HCT116 (cell line): ENCODE data around the gene C1orf52. TPM values are rescaled to one million over a fixed set of nuclear protein-coding genes. Genes with fewer than 3 reads are reported as not detected.
A peak's percentile ranks its signal among the peaks of the same experiment; 100 is the strongest.

ENCODE experiments used
- ATAC-seq: fragments of 200-7000 bp; cut with Tn5 transposase; 2 replicates; pipeline ENCODE4 v1.9.1; 2020; ENCODE audit warnings: mild to moderate bottlenecking, moderate library complexity
- BruUV-seq: library from RNA; stranded (reverse); fragments of 400-500 nt; replicated peaks from 2 replicates; lab custom pipeline; 2021; lab: Mats Ljungman, UMichigan
- CTCF ChIA-PET: fragments of 300-600 bp; sonication (Branson Sonifier 250); formaldehyde crosslinking; loops from one replicate; lab custom pipeline; 2021; ENCODE audit warnings: antibody characterized with exemption; lab: Charles Lee
- POLR2A ChIA-PET: fragments of 300-600, 350-600 bp; sonication (Branson Sonifier 250); formaldehyde crosslinking; loops from one replicate; lab custom pipeline; 2021; ENCODE audit warnings: antibody characterized with exemption; lab: Charles Lee
- RAD21 ChIA-PET, 2 experiments: fragments of 300-600 bp; sonication (Branson Sonifier 250); formaldehyde crosslinking; loops; one replicate each; lab custom pipeline; 2023; ENCODE audit warnings: low total read pairs in 2 of 2; ENCODE audit not compliant: uncharacterized antibody in 2 of 2, unreplicated experiment in 2 of 2, low non-redundant PET in 1 of 2; lab: Charles Lee
- DNase-seq: peaks from one replicate; pipeline ENCODE4 v3.0.0-alpha.2; 2010; ENCODE audit warnings: low read depth, low spot score
- H2AFZ ChIP-seq: fragments of 200-600 bp; shearing (Covaris generic), sonication (generic); 2 replicates; pipeline ENCODE4 v1.6.1; 2017; ENCODE audit warnings: low read depth, mixed run types, mixed read lengths, antibody characterized with exemption, low read length; ENCODE audit not compliant: poor library complexity, severe bottlenecking
- H3K27ac ChIP-seq: 2 replicates; pipeline ENCODE4 v1.5.1; 2012; ENCODE audit warnings: low read depth, low read length
- H3K27me3 ChIP-seq: fragments of 200-600 bp; sonication (generic); 2 replicates; pipeline ENCODE4 v1.6.1; 2016; ENCODE audit warnings: mixed run types, low read length, mixed read lengths; ENCODE audit not compliant: insufficient read depth
- H3K36me3 ChIP-seq, 2 experiments: fragments of 200-500 bp in 1 of 2; fragments of 200-600 bp in 1 of 2; sonication (Bioruptor generic) in 1 of 2; sonication (generic) in 1 of 2; 2 replicates each; pipeline versions ENCODE4 v1.5.1 to v1.6.1; 2014 to 2016; ENCODE audit warnings: low read length in 2 of 2, inconsistent platforms in 1 of 2, mixed read lengths in 1 of 2, mixed run types in 1 of 2; ENCODE audit not compliant: insufficient read depth in 2 of 2, control insufficient read depth in 1 of 2
- H3K4me1 ChIP-seq, 2 experiments: fragments of 200-600 bp in 1 of 2; sonication (generic) in 1 of 2; 2 replicates each; pipeline versions ENCODE4 v1.5.1 to v1.6.1; 2012 to 2017; ENCODE audit warnings: low read length in 2 of 2, inconsistent platforms in 1 of 2, mild to moderate bottlenecking in 1 of 2, mixed read lengths in 1 of 2, mixed run types in 1 of 2, moderate library complexity in 1 of 2; ENCODE audit not compliant: insufficient read depth in 2 of 2, control insufficient read depth in 1 of 2
- H3K4me2 ChIP-seq: fragments of 200-600 bp; sonication (generic); 2 replicates; pipeline ENCODE4 v1.6.1; 2017; ENCODE audit warnings: mixed run types, low read length, mixed read lengths
- H3K4me3 ChIP-seq, 2 experiments: fragments of 200-600 bp in 1 of 2; sonication (generic) in 1 of 2; replicated peaks in 1 of 2; 2 replicates each; pipeline ENCODE4 v1.5.1; 2011 to 2016; ENCODE audit warnings: low read length in 2 of 2, control low read depth in 1 of 2, low read depth in 1 of 2, mild to moderate bottlenecking in 1 of 2, mixed read lengths in 1 of 2, mixed run types in 1 of 2
- H3K79me2 ChIP-seq: fragments of 200-600 bp; sonication (generic); 2 replicates; pipeline ENCODE4 v1.6.1; 2017; ENCODE audit warnings: mild to moderate bottlenecking, mixed run types, low read length, moderate library complexity, mixed read lengths; ENCODE audit not compliant: insufficient read depth
- H3K9ac ChIP-seq: fragments of 200-600 bp; sonication (generic); 2 replicates; pipeline ENCODE4 v1.6.1; 2016; ENCODE audit warnings: low read length, mixed read lengths
- H3K9me2 ChIP-seq: fragments of 200-600 bp; sonication (generic), shearing (Covaris generic); 2 replicates; pipeline ENCODE4 v1.6.1; 2017; ENCODE audit warnings: mixed run types, mild to moderate bottlenecking, moderate library complexity; ENCODE audit not compliant: insufficient read depth
- H3K9me3 ChIP-seq, 2 experiments: fragments of 200-500 bp in 1 of 2; fragments of 200-600 bp in 1 of 2; sonication (Bioruptor generic) in 1 of 2; sonication (generic) in 1 of 2; 2 replicates each; pipeline ENCODE4 v1.6.1; 2014 to 2017; ENCODE audit warnings: low read length in 2 of 2, mixed read lengths in 2 of 2, inconsistent platforms in 1 of 2, low read depth in 1 of 2, mild to moderate bottlenecking in 1 of 2, mixed run types in 1 of 2, moderate library complexity in 1 of 2; ENCODE audit not compliant: control insufficient read depth in 1 of 2, insufficient read depth in 1 of 2
- H4K20me1 ChIP-seq: fragments of 200-600 bp; sonication (generic), shearing (Covaris generic); 2 replicates; pipeline ENCODE4 v1.6.1; 2017; ENCODE audit warnings: mixed run types, mild to moderate bottlenecking, moderate library complexity; ENCODE audit not compliant: insufficient read depth
- CBX3 ChIP-seq: IDR thresholded peaks from 2 replicates; pipeline ENCODE4 v1.6.1; 2012; ENCODE audit warnings: low read depth
- EGR1 ChIP-seq: IDR thresholded peaks from 2 replicates; pipeline ENCODE4 v1.6.1; 2012; ENCODE audit warnings: low read depth
- ELF1 ChIP-seq: IDR thresholded peaks from 2 replicates; pipeline ENCODE4 v1.6.1; 2012; ENCODE audit warnings: low read depth, borderline replicate concordance
- EZH2phosphoT487 ChIP-seq: fragments of 200-600 bp; IDR thresholded peaks from 2 replicates; pipeline ENCODE4 v1.6.1; 2018; ENCODE audit warnings: antibody characterized with exemption, borderline replicate concordance
- FOSL1 ChIP-seq: IDR thresholded peaks from 2 replicates; pipeline ENCODE4 v1.6.1; 2012; ENCODE audit warnings: low read depth
- JUND ChIP-seq: IDR thresholded peaks from 2 replicates; pipeline ENCODE4 v1.6.1; 2012
- MAX ChIP-seq: IDR thresholded peaks from 2 replicates; pipeline ENCODE4 v1.6.1; 2012
- POLR2A ChIP-seq: IDR thresholded peaks from 2 replicates; pipeline ENCODE4 v1.7.0; 2011; ENCODE audit warnings: borderline replicate concordance; ENCODE audit not compliant: insufficient read depth, insufficient read length; ENCODE audit errors: extremely low read depth
- POLR2AphosphoS5 ChIP-seq: IDR thresholded peaks from 2 replicates; pipeline ENCODE4 v1.6.1; 2011; ENCODE audit warnings: mild to moderate bottlenecking, low read depth, low read length, moderate library complexity
- SIN3A ChIP-seq: IDR thresholded peaks from 2 replicates; pipeline ENCODE4 v1.6.1; 2012; ENCODE audit warnings: low read depth
- SP1 ChIP-seq: IDR thresholded peaks from 2 replicates; pipeline ENCODE4 v1.6.1; 2012; ENCODE audit warnings: low read depth
- SRF ChIP-seq: IDR thresholded peaks from 2 replicates; pipeline ENCODE4 v1.6.1; 2012; ENCODE audit warnings: low read depth
- YY1 ChIP-seq: IDR thresholded peaks from 2 replicates; pipeline ENCODE4 v1.6.1; 2011; ENCODE audit warnings: low read length, low read depth, moderate library complexity, mild to moderate bottlenecking; ENCODE audit not compliant: insufficient replicate concordance; ENCODE audit errors: extremely low read depth
- intact Hi-C: fragments of 100-400 bp; cut with micrococcal nuclease; formaldehyde crosslinking; loops from 2 replicates; pipeline ENCODE4 v1.10.0; 2022
- total RNA-seq: library from RNA; stranded (reverse); gene quantifications from one replicate; pipeline ENCODE4 v1.2.1, GENCODE V29; 2021; ENCODE audit not compliant: unreplicated experiment

The C1orf52 gene
- total RNA-seq, 1 experiment from 2014 or later = 23.3 TPM

GRCh38 chr1:85276215-85276977 lies 16.9 kb upstream of the C1orf52 start, which contains the start of gene BCL10:
Gene BCL10, minus strand, starts transcription at chr1:85276632. Its CDS starts 280 bp downstream, at chr1:85276352.
- no TSS peak for BruUV-seq
- Histone ChIP-seq H3K27me3 (no peaks in the 10 kb centered on the region), H2AFZ (no peak within 1 kb of the TSS), H3K36me3 (no peaks in the 10 kb centered on the region), H3K4me1 (peaks cover 16 to 46% of the 10 kb centered on the region in 2 experiments), H3K9me3 (no peaks in the 10 kb centered on the region), H3K4me2 (peak within 1 kb of the TSS; percentile 87), H3K9ac (peak within 1 kb of the TSS; percentile 75), H3K79me2 (peaks cover 48% of the 10 kb centered on the region), H3K9me2 (no peaks in the 10 kb centered on the region), H4K20me1 (no peaks in the 10 kb centered on the region), H3K27ac (peak within 1 kb of the TSS; percentile 67), H3K4me3 (peak within 1 kb of the TSS; percentile 67 to 70)
- ChIA-PET CTCF (interaction anchor here (0.5 to 3.0 kb wide), 9 partner anchors 12 to 418 kb away, joined by 3 to 24 read pairs (median 3); partner anchors contain the start of gene C1orf52), POLR2A (interaction anchor here (0.6 to 2.0 kb wide), 11 partner anchors 8 to 305 kb away, joined by 3 to 9 read pairs (median 4); partner anchors contain the start of genes C1orf52 and CCN1), RAD21 (interaction anchor here (0.7 to 1.5 kb wide), 3 partner anchors 17 to 332 kb away, joined by 3 to 6 read pairs (median 4); partner anchors contain the start of gene C1orf52 (in 1 of the 2))
- peak; percentile 96 for DNase-seq
- intact Hi-C loops = no loop called here
- peak; percentile 61 for TF ChIP-seq EGR1
- peak; percentile 3 for TF ChIP-seq YY1
- peak; percentile 65 for TF ChIP-seq CBX3
- peak; percentile 18 for TF ChIP-seq MAX
- TF ChIP-seq POLR2AphosphoS5 = peak; percentile 86
- TF ChIP-seq EZH2phosphoT487 = no peak
- TF ChIP-seq JUND = no peak
- TF ChIP-seq FOSL1 = no peak
- TF ChIP-seq POLR2A = peak; percentile 39
- peak; percentile 100 for TF ChIP-seq SRF
- TF ChIP-seq SP1 = peak; percentile 83
- peak; percentile 82; the same call in 1 of the 2 replicates for TF ChIP-seq ELF1
- TF ChIP-seq SIN3A = peak; percentile 75; the same call in 1 of the 2 replicates
- peak; percentile 98 for ATAC-seq
